HCT116 (cell line): ENCODE data around the gene FCRL5. TPM values are rescaled to one million over a fixed set of nuclear protein-coding genes. Genes with fewer than 3 reads are reported as not detected.

Experiments used
- ATAC-seq: fragments of 200-7000 bp; cut with Tn5 transposase; 2 replicates; pipeline ENCODE4 v1.9.1; 2020; ENCODE audit warnings: mild to moderate bottlenecking, moderate library complexity
- BruUV-seq: library from RNA; stranded (reverse); fragments of 400-500 nt; replicated peaks from 2 replicates; lab custom pipeline; 2021; lab: Mats Ljungman, UMichigan
- CTCF ChIA-PET: fragments of 300-600 bp; sonication (Branson Sonifier 250); formaldehyde crosslinking; loops from one replicate; lab custom pipeline; 2021; ENCODE audit warnings: antibody characterized with exemption; lab: Charles Lee
- POLR2A ChIA-PET: fragments of 300-600, 350-600 bp; sonication (Branson Sonifier 250); formaldehyde crosslinking; loops from one replicate; lab custom pipeline; 2021; ENCODE audit warnings: antibody characterized with exemption; lab: Charles Lee
- RAD21 ChIA-PET, 2 experiments: fragments of 300-600 bp; sonication (Branson Sonifier 250); formaldehyde crosslinking; loops; one replicate each; lab custom pipeline; 2023; ENCODE audit warnings: low total read pairs in 2 of 2; ENCODE audit not compliant: uncharacterized antibody in 2 of 2, unreplicated experiment in 2 of 2, low non-redundant PET in 1 of 2; lab: Charles Lee
- DNase-seq: peaks from one replicate; pipeline ENCODE4 v3.0.0-alpha.2; 2010; ENCODE audit warnings: low read depth, low spot score
- H2AFZ ChIP-seq: fragments of 200-600 bp; shearing (Covaris generic), sonication (generic); 2 replicates; pipeline ENCODE4 v1.6.1; 2017; ENCODE audit warnings: low read depth, mixed run types, mixed read lengths, antibody characterized with exemption, low read length; ENCODE audit not compliant: poor library complexity, severe bottlenecking
- H3K27ac ChIP-seq: 2 replicates; pipeline ENCODE4 v1.5.1; 2012; ENCODE audit warnings: low read depth, low read length
- H3K27me3 ChIP-seq: fragments of 200-600 bp; sonication (generic); 2 replicates; pipeline ENCODE4 v1.6.1; 2016; ENCODE audit warnings: mixed run types, low read length, mixed read lengths; ENCODE audit not compliant: insufficient read depth
- H3K36me3 ChIP-seq, 2 experiments: fragments of 200-500 bp in 1 of 2; fragments of 200-600 bp in 1 of 2; sonication (Bioruptor generic) in 1 of 2; sonication (generic) in 1 of 2; 2 replicates each; pipeline versions ENCODE4 v1.5.1 to v1.6.1; 2014 to 2016; ENCODE audit warnings: low read length in 2 of 2, inconsistent platforms in 1 of 2, mixed read lengths in 1 of 2, mixed run types in 1 of 2; ENCODE audit not compliant: insufficient read depth in 2 of 2, control insufficient read depth in 1 of 2
- H3K4me1 ChIP-seq, 2 experiments: fragments of 200-600 bp in 1 of 2; sonication (generic) in 1 of 2; 2 replicates each; pipeline versions ENCODE4 v1.5.1 to v1.6.1; 2012 to 2017; ENCODE audit warnings: low read length in 2 of 2, inconsistent platforms in 1 of 2, mild to moderate bottlenecking in 1 of 2, mixed read lengths in 1 of 2, mixed run types in 1 of 2, moderate library complexity in 1 of 2; ENCODE audit not compliant: insufficient read depth in 2 of 2, control insufficient read depth in 1 of 2
- H3K4me2 ChIP-seq: fragments of 200-600 bp; sonication (generic); 2 replicates; pipeline ENCODE4 v1.6.1; 2017; ENCODE audit warnings: mixed run types, low read length, mixed read lengths
- H3K4me3 ChIP-seq, 2 experiments: fragments of 200-600 bp in 1 of 2; sonication (generic) in 1 of 2; replicated peaks in 1 of 2; 2 replicates each; pipeline ENCODE4 v1.5.1; 2011 to 2016; ENCODE audit warnings: low read length in 2 of 2, control low read depth in 1 of 2, low read depth in 1 of 2, mild to moderate bottlenecking in 1 of 2, mixed read lengths in 1 of 2, mixed run types in 1 of 2
- H3K79me2 ChIP-seq: fragments of 200-600 bp; sonication (generic); 2 replicates; pipeline ENCODE4 v1.6.1; 2017; ENCODE audit warnings: mild to moderate bottlenecking, mixed run types, low read length, moderate library complexity, mixed read lengths; ENCODE audit not compliant: insufficient read depth
- H3K9ac ChIP-seq: fragments of 200-600 bp; sonication (generic); 2 replicates; pipeline ENCODE4 v1.6.1; 2016; ENCODE audit warnings: low read length, mixed read lengths
- H3K9me2 ChIP-seq: fragments of 200-600 bp; sonication (generic), shearing (Covaris generic); 2 replicates; pipeline ENCODE4 v1.6.1; 2017; ENCODE audit warnings: mixed run types, mild to moderate bottlenecking, moderate library complexity; ENCODE audit not compliant: insufficient read depth
- H3K9me3 ChIP-seq, 2 experiments: fragments of 200-500 bp in 1 of 2; fragments of 200-600 bp in 1 of 2; sonication (Bioruptor generic) in 1 of 2; sonication (generic) in 1 of 2; 2 replicates each; pipeline ENCODE4 v1.6.1; 2014 to 2017; ENCODE audit warnings: low read length in 2 of 2, mixed read lengths in 2 of 2, inconsistent platforms in 1 of 2, low read depth in 1 of 2, mild to moderate bottlenecking in 1 of 2, mixed run types in 1 of 2, moderate library complexity in 1 of 2; ENCODE audit not compliant: control insufficient read depth in 1 of 2, insufficient read depth in 1 of 2
- H4K20me1 ChIP-seq: fragments of 200-600 bp; sonication (generic), shearing (Covaris generic); 2 replicates; pipeline ENCODE4 v1.6.1; 2017; ENCODE audit warnings: mixed run types, mild to moderate bottlenecking, moderate library complexity; ENCODE audit not compliant: insufficient read depth
- ATF3 ChIP-seq: IDR thresholded peaks from 2 replicates; pipeline ENCODE4 v1.6.1; 2012
- CBX3 ChIP-seq: IDR thresholded peaks from 2 replicates; pipeline ENCODE4 v1.6.1; 2012; ENCODE audit warnings: low read depth
- CEBPB ChIP-seq: IDR thresholded peaks from 2 replicates; pipeline ENCODE4 v1.6.1; 2012; ENCODE audit warnings: low read depth
- CTCF ChIP-seq, 3 experiments: fragments of 200-600 bp in 1 of 3; sonication (generic) in 1 of 3; IDR thresholded peaks in 2 of 3; conservative IDR thresholded peaks in 1 of 3; 2 replicates each; pipeline ENCODE4 v1.5.1; 2012 to 2017; ENCODE audit warnings: low read depth in 2 of 3, low read length in 2 of 3, antibody characterized with exemption in 1 of 3, borderline replicate concordance in 1 of 3, control low read depth in 1 of 3, mild to moderate bottlenecking in 1 of 3, mixed read lengths in 1 of 3, mixed run types in 1 of 3, moderate library complexity in 1 of 3; ENCODE audit not compliant: insufficient read depth in 1 of 3
- EGR1 ChIP-seq: IDR thresholded peaks from 2 replicates; pipeline ENCODE4 v1.6.1; 2012; ENCODE audit warnings: low read depth
- ELF1 ChIP-seq: IDR thresholded peaks from 2 replicates; pipeline ENCODE4 v1.6.1; 2012; ENCODE audit warnings: low read depth, borderline replicate concordance
- EZH2 ChIP-seq: fragments of 200-600 bp; sonication (generic); IDR thresholded peaks from 2 replicates; pipeline ENCODE4 v1.6.1; 2017; ENCODE audit warnings: antibody characterized with exemption, mixed run types
- FOSL1 ChIP-seq: IDR thresholded peaks from 2 replicates; pipeline ENCODE4 v1.6.1; 2012; ENCODE audit warnings: low read depth
- POLR2A ChIP-seq: IDR thresholded peaks from 2 replicates; pipeline ENCODE4 v1.7.0; 2011; ENCODE audit warnings: borderline replicate concordance; ENCODE audit not compliant: insufficient read depth, insufficient read length; ENCODE audit errors: extremely low read depth
- POLR2AphosphoS5 ChIP-seq: IDR thresholded peaks from 2 replicates; pipeline ENCODE4 v1.6.1; 2011; ENCODE audit warnings: mild to moderate bottlenecking, low read depth, low read length, moderate library complexity
- SP1 ChIP-seq: IDR thresholded peaks from 2 replicates; pipeline ENCODE4 v1.6.1; 2012; ENCODE audit warnings: low read depth
- SRF ChIP-seq: IDR thresholded peaks from 2 replicates; pipeline ENCODE4 v1.6.1; 2012; ENCODE audit warnings: low read depth
- TCF7L2 ChIP-seq: IDR thresholded peaks from 2 replicates; pipeline ENCODE4 v1.7.0; 2011; ENCODE audit warnings: borderline replicate concordance, inconsistent platforms; ENCODE audit not compliant: insufficient read depth, insufficient read length; ENCODE audit errors: extremely low read depth
- YY1 ChIP-seq: IDR thresholded peaks from 2 replicates; pipeline ENCODE4 v1.6.1; 2011; ENCODE audit warnings: low read length, low read depth, moderate library complexity, mild to moderate bottlenecking; ENCODE audit not compliant: insufficient replicate concordance; ENCODE audit errors: extremely low read depth
- ZFX ChIP-seq: fragments of 450-650 bp; IDR thresholded peaks from 2 replicates; pipeline ENCODE4 v1.6.1; 2017
- ZNF274 ChIP-seq: fragments of 200-500 bp; sonication (Bioruptor generic); IDR thresholded peaks from 2 replicates; pipeline ENCODE4 v1.6.1; 2014; ENCODE audit warnings: mild to moderate bottlenecking, low read depth, low read length, inconsistent platforms
- intact Hi-C: fragments of 100-400 bp; cut with micrococcal nuclease; formaldehyde crosslinking; loops from 2 replicates; pipeline ENCODE4 v1.10.0; 2022
- total RNA-seq: library from RNA; stranded (reverse); gene quantifications from one replicate; pipeline ENCODE4 v1.2.1, GENCODE V29; 2021; ENCODE audit not compliant: unreplicated experiment
- TF ChIP-seq, protein P1 (sequence below): IDR thresholded peaks from 2 replicates; pipeline ENCODE4 v1.6.1; 2012

FCRL5 gene
- total RNA-seq, 1 experiment from 2014 or later = not detected

DNA sequence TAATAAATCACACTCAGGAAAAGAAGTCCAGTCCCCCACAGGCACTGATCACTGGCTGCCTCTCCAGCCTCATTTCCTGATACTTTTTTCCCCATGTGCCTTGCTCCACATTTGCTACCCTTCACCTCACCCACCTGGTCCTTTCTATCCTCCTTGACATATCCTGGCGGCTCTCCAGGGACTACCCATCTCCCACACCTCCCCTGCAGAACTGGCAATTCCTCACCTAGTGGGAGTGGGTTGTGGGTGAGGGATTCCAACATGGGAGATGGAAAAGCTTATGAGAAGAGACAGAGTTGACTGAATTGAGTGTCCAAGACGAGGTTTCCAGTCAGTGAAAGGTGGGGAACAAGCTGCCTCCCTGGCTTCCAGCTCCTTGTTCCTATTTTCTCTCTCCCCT lies 69.6 kb downstream of the FCRL5 start:
- ChIA-PET CTCF (no interaction called here), RAD21 (no interaction called here), POLR2A (no interaction called here)
- no peak overlapping the region for H2AFZ ChIP-seq
- no peaks in the 10 kb centered on the region for H3K9me3 ChIP-seq
- BruUV-seq = no TSS peak
- no peaks in the 10 kb centered on the region for H3K79me2 ChIP-seq
- TF ChIP-seq POLR2A (no peak), SRF (no peak), ATF3 (no peak), CTCF (IDR thresholded peaks at IDR 0.05 in 2 of 3, conservative IDR thresholded peaks at IDR 0.05 in 1 of 3; ENCODE audit: borderline replicate concordance in 1 of 3, insufficient read depth in 1 of 3, low read depth in 2 of 3, low read length in 2 of 3) (no peak), SP1 (no peak), POLR2AphosphoS5 (no peak), ZFX (no peak)
- TF ChIP-seq, protein P1, sequence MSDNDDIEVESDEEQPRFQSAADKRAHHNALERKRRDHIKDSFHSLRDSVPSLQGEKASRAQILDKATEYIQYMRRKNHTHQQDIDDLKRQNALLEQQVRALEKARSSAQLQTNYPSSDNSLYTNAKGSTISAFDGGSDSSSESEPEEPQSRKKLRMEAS = no peak
- no peak overlapping the region for H3K27ac ChIP-seq
- H4K20me1 ChIP-seq = no peaks in the 10 kb centered on the region; the same call in 1 of the 2 replicates
- no peaks in the 10 kb centered on the region for H3K9me2 ChIP-seq
- peaks cover 7% of the 10 kb centered on the region for H3K27me3 ChIP-seq
- H3K36me3 ChIP-seq = no peaks in the 10 kb centered on the region
- H3K4me2 ChIP-seq = no peak overlapping the region
- intact Hi-C loops = loop anchor here (10.0 kb wide), 2 partner anchors 398 to 642 kb away; a partner anchor contains a TSS
- H3K4me3 ChIP-seq = no peak overlapping the region
- no peaks in the 10 kb centered on the region for H3K4me1 ChIP-seq
- H3K9ac ChIP-seq = no peak overlapping the region
- no peak for ATAC-seq
- DNase-seq = no peak

GRCh38 chr1:157482174-157482573 lies 70.1 kb downstream of the FCRL5 start:
- H3K9me2 ChIP-seq = no peaks in the 10 kb centered on the region
- POLR2A ChIA-PET = no interaction called here
- H3K4me1 ChIP-seq = no peaks in the 10 kb centered on the region
- no peaks in the 10 kb centered on the region for H3K36me3 ChIP-seq
- H4K20me1 ChIP-seq = no peaks in the 10 kb centered on the region; the same call in 1 of the 2 replicates
- ATAC-seq = no peak
- no peaks in the 10 kb centered on the region for H3K9me3 ChIP-seq
- BruUV-seq = no TSS peak
- no peak overlapping the region for H2AFZ ChIP-seq
- no peaks in the 10 kb centered on the region for H3K79me2 ChIP-seq
- no peak for DNase-seq
- CTCF ChIA-PET = no interaction called here
- H3K27ac ChIP-seq = no peak overlapping the region
- H3K27me3 ChIP-seq = peaks cover 7% of the 10 kb centered on the region
- intact Hi-C loops = loop anchor here (10.0 kb wide), 2 partner anchors 397 to 643 kb away; a partner anchor contains a TSS
- no peak overlapping the region for H3K4me2 ChIP-seq
- no peak overlapping the region for H3K4me3 ChIP-seq
- RAD21 ChIA-PET = no interaction called here
- no peak overlapping the region for H3K9ac ChIP-seq
- no peak for TF ChIP-seq EGR1
- no peak for TF ChIP-seq FOSL1
- no peak for TF ChIP-seq CTCF (IDR thresholded peaks at IDR 0.05 in 2 of 3, conservative IDR thresholded peaks at IDR 0.05 in 1 of 3; ENCODE audit: borderline replicate concordance in 1 of 3, insufficient read depth in 1 of 3, low read depth in 2 of 3, low read length in 2 of 3)
- no peak for TF ChIP-seq CBX3
- TF ChIP-seq EZH2 = no peak
- no peak for TF ChIP-seq YY1
- TF ChIP-seq ZFX = no peak
- no peak for TF ChIP-seq TCF7L2
- no peak for TF ChIP-seq ZNF274
- TF ChIP-seq SRF = no peak
- no peak for TF ChIP-seq CEBPB
- TF ChIP-seq ELF1 = no peak
- TF ChIP-seq SP1 = no peak
